Stimulated activated CD4-positive, alpha-beta T cell treated with anti-CD3 and anti-CD28 coated beads, Interleukin-15, amount 100 ng/mL, for 1 hour (primary cell): ENCODE measurements around the gene ADGRF5.

ENCODE experiments used
- DNase-seq, 2 donors: peaks; one replicate each; pipeline ENCODE4 v3.0.0-alpha.2; 2020; ENCODE audit warnings: low read depth in 1 of 2, low spot score in 1 of 2

Gene ADGRF5

DNA sequence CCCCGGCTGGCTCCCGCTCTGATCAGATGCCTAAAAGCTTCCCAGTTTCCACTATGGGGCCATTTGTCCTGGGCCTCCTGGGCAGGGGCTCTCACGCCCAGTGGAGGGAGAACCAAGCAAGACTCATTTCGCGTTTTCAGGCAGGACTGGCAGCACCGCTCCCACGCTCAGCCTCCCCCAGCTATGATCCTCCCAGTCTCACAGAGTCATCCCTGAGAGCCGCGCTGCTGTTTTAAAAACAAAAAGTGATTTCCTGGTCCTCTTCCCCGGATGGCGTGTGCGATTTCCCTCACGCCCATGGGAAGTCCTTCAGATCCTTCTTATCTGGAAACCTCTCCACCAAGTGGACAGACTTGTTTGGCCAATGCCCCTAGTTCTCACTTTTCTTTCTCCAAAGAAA is at the start of gene ADGRF5:
Gene ADGRF5 (minus strand): TSS at position 208 of the 400 bp plus-strand sequence. CDS start 15,176 bp downstream, outside the sequence.
- no peak for DNase-seq

GRCh38 chr6:46969206-46969605 is 47.5 kb upstream of the ADGRF5 start:
- DNase-seq: no peak

DNA sequence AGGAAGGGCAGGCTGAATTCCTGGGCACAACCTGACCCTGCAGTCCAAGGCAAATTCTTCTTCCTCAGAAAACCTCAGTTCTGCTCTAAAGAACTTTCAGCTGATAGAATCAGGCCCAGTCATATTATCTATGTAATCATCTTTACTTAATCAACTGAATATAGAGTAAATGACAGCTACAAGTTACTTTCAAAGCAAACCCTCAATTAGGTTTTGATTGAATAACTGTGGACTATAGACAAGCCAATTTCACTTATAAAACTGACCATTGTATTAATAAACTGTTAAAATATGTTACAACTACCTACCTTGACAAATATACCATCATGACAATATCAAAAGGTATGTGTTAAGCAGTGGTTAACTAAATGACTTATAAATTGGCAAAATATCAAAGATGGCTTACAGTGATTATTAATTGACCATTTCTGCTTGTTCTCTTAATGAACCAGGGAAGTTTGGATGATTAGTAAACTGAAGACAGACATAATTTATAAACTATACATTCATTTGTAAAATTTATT is 46.1 kb upstream of the ADGRF5 start:
- DNase-seq: no peak

GRCh38 chr6:46964716-46965519 is 43.2 kb upstream of the ADGRF5 start:
- DNase-seq: no peak

DNA sequence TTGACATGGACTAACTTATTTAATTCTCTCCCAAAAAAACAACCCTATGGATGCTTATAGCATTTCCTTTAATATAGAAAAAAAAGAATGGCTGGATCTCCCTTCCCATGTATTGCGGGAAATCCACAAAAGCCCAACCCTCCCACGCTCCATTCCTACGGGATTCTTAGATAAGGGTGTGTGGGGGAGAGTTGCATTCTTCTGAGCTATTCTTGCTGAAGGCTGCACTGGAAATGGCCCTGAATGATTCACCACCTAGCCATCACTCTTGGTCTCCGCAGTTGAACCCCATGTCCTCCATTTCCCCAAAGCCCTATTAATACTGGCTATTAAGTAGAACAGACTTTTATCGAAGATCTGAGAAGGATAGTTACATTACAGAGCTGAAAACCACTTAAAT is 41.9 kb upstream of the ADGRF5 start:
- no peak for DNase-seq

GRCh38 chr6:46963039-46963438 is 41.3 kb upstream of the ADGRF5 start:
- DNase-seq: no peak

GRCh38 chr6:46961711-46962110 is 40.0 kb upstream of the ADGRF5 start:
- DNase-seq: no peak

GRCh38 chr6:46961232-46961631 is 39.5 kb upstream of the ADGRF5 start:
- no peak for DNase-seq

GRCh38 chr6:46959419-46959818 is 37.7 kb upstream of the ADGRF5 start:
- DNase-seq: no peak

GRCh38 chr6:46956409-46956808 is 34.7 kb upstream of the ADGRF5 start:
- DNase-seq: no peak

- DNase-seq: no peak
These were observed 33.2 kb upstream of the ADGRF5 start for GRCh38 chr6:46954837-46955451.

GRCh38 chr6:46953921-46954320 is 32.2 kb upstream of the ADGRF5 start:
- no peak for DNase-seq

DNA sequence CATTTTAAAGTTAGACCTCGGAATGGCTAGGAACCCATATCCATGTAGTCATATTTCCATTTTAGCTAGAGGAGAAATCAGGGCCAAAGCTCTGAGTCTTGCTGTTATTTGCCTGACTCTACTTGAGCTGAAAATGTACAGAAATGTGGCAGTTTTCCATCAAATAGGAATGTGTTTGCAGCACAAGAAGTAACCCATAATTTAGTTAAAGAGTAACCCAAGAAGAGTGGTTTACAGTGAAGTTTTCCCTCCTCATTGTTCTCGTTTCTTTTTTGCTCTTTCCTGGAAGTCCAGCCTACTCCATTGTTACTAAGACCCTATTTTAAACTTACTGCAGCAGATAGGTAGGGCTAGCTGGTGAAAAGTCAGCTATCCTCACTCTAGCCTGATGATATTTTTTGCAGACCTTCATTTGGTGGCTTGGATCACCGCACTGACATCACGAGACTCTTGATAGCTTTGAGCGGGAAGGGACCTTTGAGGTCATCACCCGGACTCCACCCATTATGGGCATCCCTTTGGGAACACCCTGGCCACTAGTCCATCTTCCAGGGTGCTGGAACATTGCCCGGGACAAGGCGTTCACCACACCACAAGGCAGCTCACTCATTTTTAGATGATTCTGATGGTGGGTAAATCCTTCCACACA is 28.0 kb upstream of the ADGRF5 start:
- no peak for DNase-seq

- no peak for DNase-seq
These were observed 27.0 kb upstream of the ADGRF5 start for GRCh38 chr6:46948699-46949098.

GRCh38 chr6:46947497-46947896 is 25.8 kb upstream of the ADGRF5 start:
- no peak for DNase-seq

- no peak for DNase-seq
These were observed 18.9 kb upstream of the ADGRF5 start for GRCh38 chr6:46940433-46941226.

DNA sequence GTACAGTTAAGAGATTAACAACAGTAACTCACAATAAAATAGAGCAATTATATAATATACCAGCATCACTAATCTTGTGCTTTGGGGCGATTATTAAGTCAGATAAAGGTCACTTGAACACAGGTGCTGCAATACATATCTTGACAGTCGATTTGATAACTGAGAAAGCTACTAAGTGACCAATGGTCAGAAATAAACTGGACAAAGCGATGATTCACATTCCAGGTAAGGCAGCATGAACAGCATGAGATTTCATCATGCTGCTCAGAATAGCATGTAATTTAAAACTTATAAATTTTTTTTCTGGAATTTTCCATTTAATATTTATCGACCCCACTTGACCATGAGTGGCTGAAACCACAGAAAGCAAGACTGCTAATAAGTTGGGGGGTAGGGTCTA is 15.9 kb upstream of the ADGRF5 start:
- DNase-seq: no peak

GRCh38 chr6:46935687-46936086 is 13.9 kb upstream of the ADGRF5 start:
- DNase-seq: no peak

GRCh38 chr6:46933751-46934150 is 12.0 kb upstream of the ADGRF5 start:
- DNase-seq: no peak

GRCh38 chr6:46932526-46933319 is 11.0 kb upstream of the ADGRF5 start:
- no peak for DNase-seq
